ENCODE measurements around the gene COL6A5. TPM values are rescaled to one million over a fixed set of nuclear protein-coding genes. Genes with fewer than 3 reads are reported as not detected.

The COL6A5 gene
- total RNA-seq, 4 donors from 2014 or later = not detected

DNA sequence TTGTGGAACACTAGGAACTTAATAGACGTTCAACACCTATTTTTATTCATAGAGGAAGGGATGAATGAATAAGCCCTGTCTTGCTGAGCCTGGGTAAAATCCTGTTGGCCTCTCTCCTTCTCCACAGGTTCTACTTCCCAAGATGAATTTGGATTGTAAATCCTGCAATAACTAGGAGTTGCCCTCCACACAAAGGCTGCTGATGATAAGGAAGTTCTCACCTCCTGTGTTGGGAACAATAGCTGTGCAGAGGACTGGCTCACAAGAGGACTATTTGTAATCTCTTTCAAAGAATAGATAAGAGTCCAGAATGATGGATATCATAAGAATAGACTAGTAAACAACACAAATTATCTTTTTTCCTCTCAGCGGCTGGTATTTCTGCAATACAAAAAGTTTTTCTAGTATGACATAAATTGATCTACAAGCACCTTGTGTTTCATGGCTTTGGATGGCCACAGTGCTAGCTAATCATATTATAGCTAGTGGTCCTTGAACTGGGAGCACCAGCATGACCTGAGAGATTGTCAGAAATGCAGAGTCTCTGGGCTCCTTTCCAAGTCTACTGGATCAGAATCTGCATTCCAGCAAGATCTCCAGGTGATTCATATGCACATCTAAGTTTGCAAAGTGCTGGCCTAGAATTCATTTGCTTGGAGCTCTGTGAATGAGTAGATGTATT, 143.4 kb downstream of the COL6A5 start:
- Histone ChIP-seq H3K4me1 (no peaks in the 10 kb centered on the region), H3K36me3 (no peaks in the 10 kb centered on the region), H3K27ac (replicated peaks in 1 of 4) (no peak overlapping the region), H3K9me3 (no peaks in the 10 kb centered on the region), H3K4me3 (no peak overlapping the region), H3K27me3 (no peaks in the 10 kb centered on the region)
- no peak for DNase-seq (ENCODE audit: extremely low spot score)
- WGBS = 84% methylated on average over 2 of the region's 2 CpGs
- intact Hi-C loops (cut with DNase I) = no loop called here
- TF ChIP-seq, protein P1, sequence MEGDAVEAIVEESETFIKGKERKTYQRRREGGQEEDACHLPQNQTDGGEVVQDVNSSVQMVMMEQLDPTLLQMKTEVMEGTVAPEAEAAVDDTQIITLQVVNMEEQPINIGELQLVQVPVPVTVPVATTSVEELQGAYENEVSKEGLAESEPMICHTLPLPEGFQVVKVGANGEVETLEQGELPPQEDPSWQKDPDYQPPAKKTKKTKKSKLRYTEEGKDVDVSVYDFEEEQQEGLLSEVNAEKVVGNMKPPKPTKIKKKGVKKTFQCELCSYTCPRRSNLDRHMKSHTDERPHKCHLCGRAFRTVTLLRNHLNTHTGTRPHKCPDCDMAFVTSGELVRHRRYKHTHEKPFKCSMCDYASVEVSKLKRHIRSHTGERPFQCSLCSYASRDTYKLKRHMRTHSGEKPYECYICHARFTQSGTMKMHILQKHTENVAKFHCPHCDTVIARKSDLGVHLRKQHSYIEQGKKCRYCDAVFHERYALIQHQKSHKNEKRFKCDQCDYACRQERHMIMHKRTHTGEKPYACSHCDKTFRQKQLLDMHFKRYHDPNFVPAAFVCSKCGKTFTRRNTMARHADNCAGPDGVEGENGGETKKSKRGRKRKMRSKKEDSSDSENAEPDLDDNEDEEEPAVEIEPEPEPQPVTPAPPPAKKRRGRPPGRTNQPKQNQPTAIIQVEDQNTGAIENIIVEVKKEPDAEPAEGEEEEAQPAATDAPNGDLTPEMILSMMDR (IDR thresholded peaks at IDR 0.05) = no peak
- no peak for TF ChIP-seq EP300 (IDR thresholded peaks at IDR 0.05)

DNA sequence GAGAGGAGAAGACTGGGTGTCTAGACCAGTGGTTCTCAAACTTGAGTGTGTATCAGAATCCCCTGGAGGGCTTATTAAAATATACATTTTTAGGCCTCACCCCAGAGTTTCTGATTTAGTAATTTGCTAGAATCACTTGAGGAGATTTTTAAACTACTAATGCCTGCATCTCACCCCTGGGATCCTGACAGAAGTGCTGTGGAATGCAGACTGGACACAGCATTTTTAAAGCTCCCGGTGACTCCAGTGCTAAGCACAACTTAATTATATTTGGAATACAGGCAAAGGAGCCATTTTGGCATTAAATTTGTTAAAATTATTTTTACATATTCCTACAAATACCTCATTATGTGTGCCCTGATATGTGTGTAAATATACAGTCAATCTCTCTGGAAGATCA, 144.8 kb downstream of the COL6A5 start:
- H3K9me3 ChIP-seq = no peaks in the 10 kb centered on the region
- H3K27me3 ChIP-seq = no peaks in the 10 kb centered on the region
- TF ChIP-seq EP300 (IDR thresholded peaks at IDR 0.05) (no peak), POLR2A (IDR thresholded peaks at IDR 0.05; ENCODE audit: low read depth) (no peak), POLR2AphosphoS5 (IDR thresholded peaks at IDR 0.05) (no peak)
- no peak for DNase-seq (ENCODE audit: extremely low spot score)
- no peak overlapping the region for H3K4me3 ChIP-seq
- intact Hi-C loops (cut with DNase I) = no loop called here
- H3K36me3 ChIP-seq = no peaks in the 10 kb centered on the region
- no peak overlapping the region for H3K27ac ChIP-seq (replicated peaks in 1 of 4)
- WGBS = 36% methylated on average over 1 of the region's 1 CpG
- H3K4me1 ChIP-seq = no peaks in the 10 kb centered on the region

DNA sequence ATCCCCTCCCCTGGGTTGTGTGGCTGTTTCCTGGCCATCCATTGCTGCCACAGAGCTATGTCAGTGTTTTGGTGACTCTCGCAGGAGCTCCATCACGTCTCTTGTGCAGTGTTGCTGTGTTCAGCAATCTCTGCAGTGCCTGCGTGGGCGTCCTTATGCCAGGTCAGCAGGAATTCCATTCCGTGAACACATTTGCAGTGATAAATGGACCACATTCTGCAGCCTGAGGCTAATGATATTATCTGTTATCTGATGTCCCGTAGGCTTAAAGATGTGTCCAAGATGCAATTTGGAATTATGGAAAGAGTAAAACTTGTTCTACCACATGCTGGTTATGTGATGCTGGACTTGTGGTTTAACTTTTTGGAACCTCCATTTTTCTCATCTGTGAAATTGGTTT, 146.0 kb downstream of the COL6A5 start:
- 63% methylated on average over 6 of the region's 6 CpGs for WGBS
- intact Hi-C loops (cut with DNase I) = no loop called here
- DNase-seq (ENCODE audit: extremely low spot score) = no peak
- Histone ChIP-seq H3K9me3 (no peaks in the 10 kb centered on the region), H3K36me3 (no peaks in the 10 kb centered on the region), H3K27ac (replicated peaks in 1 of 4) (no peak overlapping the region), H3K4me1 (no peaks in the 10 kb centered on the region), H3K4me3 (no peak overlapping the region), H3K27me3 (no peaks in the 10 kb centered on the region)
- TF ChIP-seq POLR2AphosphoS5 (IDR thresholded peaks at IDR 0.05) = no peak
- no peak for TF ChIP-seq EP300 (IDR thresholded peaks at IDR 0.05)
- TF ChIP-seq, protein P1 (IDR thresholded peaks at IDR 0.05) = no peak
- TF ChIP-seq POLR2A (IDR thresholded peaks at IDR 0.05; ENCODE audit: low read depth) = no peak

DNA sequence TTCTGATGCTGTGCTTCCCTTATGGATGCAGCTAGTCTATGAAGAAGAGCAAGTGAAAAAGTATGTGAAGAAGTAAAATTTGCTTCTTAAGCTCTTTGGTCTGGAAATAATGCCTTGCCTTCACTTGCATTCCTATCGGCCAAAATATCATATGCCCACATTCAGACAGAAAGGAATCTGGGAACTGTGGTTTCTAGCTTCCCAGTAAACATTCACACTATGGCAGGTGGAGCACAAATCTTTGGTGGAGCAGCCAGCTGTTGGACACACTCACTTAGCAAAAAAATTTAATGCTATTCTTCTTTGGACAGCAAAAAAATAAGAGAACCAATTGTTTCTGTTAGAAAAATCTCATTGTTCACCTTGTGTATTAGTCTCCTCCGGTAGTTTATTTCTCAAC, 159.2 kb downstream of the COL6A5 start:
- no peaks in the 10 kb centered on the region for H3K9me3 ChIP-seq
- no peak overlapping the region for H3K27ac ChIP-seq (replicated peaks in 1 of 4)
- no peaks in the 10 kb centered on the region for H3K36me3 ChIP-seq
- H3K27me3 ChIP-seq = peaks cover 0 to 11% (median 0%) of the 10 kb centered on the region in 4 donors
- 86% methylated on average over 2 of the region's 2 CpGs for WGBS
- DNase-seq (ENCODE audit: extremely low spot score) = no peak
- H3K4me1 ChIP-seq = peaks cover 0 to 5% (median 0%) of the 10 kb centered on the region in 4 donors
- intact Hi-C loops (cut with DNase I) = no loop called here
- H3K4me3 ChIP-seq = no peak overlapping the region
- no peak for TF ChIP-seq POLR2AphosphoS5 (IDR thresholded peaks at IDR 0.05)
- TF ChIP-seq EP300 (IDR thresholded peaks at IDR 0.05) = no peak
- TF ChIP-seq, protein P1 (IDR thresholded peaks at IDR 0.05) = no peak
- no peak for TF ChIP-seq POLR2A (IDR thresholded peaks at IDR 0.05; ENCODE audit: low read depth)

DNA sequence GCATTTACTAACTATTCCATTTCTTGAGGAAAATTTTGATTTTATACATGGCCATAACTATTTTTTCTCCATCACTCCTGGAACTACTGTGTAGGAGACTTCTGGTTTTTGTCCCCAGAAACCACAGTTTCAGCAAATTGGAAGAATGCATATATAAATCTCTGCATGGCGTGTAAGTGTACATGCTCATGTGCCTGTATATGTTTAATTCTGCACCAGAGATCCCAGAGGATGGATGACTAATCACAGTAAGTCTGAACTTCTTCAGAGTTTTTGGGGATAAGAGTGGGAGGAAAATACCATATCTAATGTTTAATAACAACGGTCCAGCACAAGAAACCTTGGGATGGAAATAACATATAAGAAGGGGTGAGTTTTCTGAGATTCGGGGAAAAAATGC, 160.6 kb downstream of the COL6A5 start:
- Histone ChIP-seq H3K27me3 (peaks cover 0 to 11% (median 0%) of the 10 kb centered on the region in 4 donors), H3K36me3 (no peaks in the 10 kb centered on the region), H3K27ac (replicated peaks in 1 of 4) (no peak overlapping the region), H3K9me3 (no peaks in the 10 kb centered on the region), H3K4me3 (no peak overlapping the region), H3K4me1 (peaks cover 0 to 5% (median 0%) of the 10 kb centered on the region in 4 donors)
- intact Hi-C loops (cut with DNase I) = no loop called here
- DNase-seq (ENCODE audit: extremely low spot score) = no peak
- TF ChIP-seq EP300 (IDR thresholded peaks at IDR 0.05) (no peak), POLR2AphosphoS5 (IDR thresholded peaks at IDR 0.05) (no peak)
- WGBS = 73% methylated on average over 3 of the region's 3 CpGs

DNA sequence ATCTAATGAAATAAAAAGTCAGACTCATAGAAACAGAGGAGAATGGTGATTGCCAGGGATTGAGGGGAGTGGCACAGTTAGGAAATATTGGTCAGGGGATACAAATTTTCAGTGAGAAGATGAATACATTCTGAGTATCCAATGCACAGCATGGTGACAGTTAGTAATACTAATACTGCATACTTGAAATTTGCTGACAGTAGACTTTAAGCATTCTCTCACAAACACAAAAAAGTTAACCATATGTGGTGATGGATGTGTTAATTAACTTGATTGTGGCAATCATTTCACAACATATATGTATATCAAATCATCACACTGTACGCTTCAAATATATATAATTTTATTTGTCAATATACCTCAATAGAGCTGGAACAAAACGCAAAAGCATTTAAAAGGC, 162.3 kb downstream of the COL6A5 start:
- H3K4me1 ChIP-seq = peaks cover 0 to 5% (median 0%) of the 10 kb centered on the region in 4 donors
- no peak overlapping the region for H3K4me3 ChIP-seq
- H3K27me3 ChIP-seq = peaks cover 0 to 11% (median 0%) of the 10 kb centered on the region in 4 donors
- H3K27ac ChIP-seq (replicated peaks in 1 of 4) = no peak overlapping the region
- intact Hi-C loops (cut with DNase I) = no loop called here
- DNase-seq (ENCODE audit: extremely low spot score) = no peak
- WGBS = 93% methylated on average over 2 of the region's 2 CpGs
- TF ChIP-seq POLR2A (IDR thresholded peaks at IDR 0.05; ENCODE audit: low read depth) = no peak
- TF ChIP-seq, protein P1 (IDR thresholded peaks at IDR 0.05) = no peak
- TF ChIP-seq POLR2AphosphoS5 (IDR thresholded peaks at IDR 0.05) = no peak
- TF ChIP-seq EP300 (IDR thresholded peaks at IDR 0.05) = no peak
- no peaks in the 10 kb centered on the region for H3K36me3 ChIP-seq
- H3K9me3 ChIP-seq = no peaks in the 10 kb centered on the region

All from esophagus muscularis mucosa (tissue), 4 donors.